Measurements from ENCODE around the gene NID2. TPM values are rescaled to one million over a fixed set of nuclear protein-coding genes. Genes with fewer than 3 reads are reported as not detected.

The NID2 gene
- total and polyA plus RNA-seq, 2 experiments from 2014 or later = 52.8 to 65.7 TPM

DNA sequence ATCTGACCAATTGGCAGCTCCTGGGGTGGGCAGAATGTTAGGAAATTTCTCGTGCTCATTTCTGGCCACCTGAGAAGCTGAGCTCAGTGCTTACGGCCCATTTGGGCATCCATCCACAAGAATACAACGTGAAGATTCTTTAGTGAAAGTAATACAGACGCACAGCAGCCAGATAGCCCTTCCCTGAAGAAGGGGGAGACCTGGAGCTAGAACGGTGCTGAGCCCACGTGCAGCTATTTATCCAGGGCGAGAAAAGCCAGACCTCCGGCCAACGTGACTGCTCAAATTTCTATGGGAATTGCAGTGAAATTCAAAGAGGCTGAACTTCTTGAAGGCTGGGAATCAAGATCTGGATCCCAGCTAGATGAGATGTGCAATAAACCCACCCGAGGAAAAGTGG, 20.7 kb downstream of the NID2 start:
- WGBS (ENCODE audit: low lambda C conversion rate, missing lambda C conversion rate) = 70% methylated on average over 10 of the region's 10 CpGs
- Histone ChIP-seq H3K4me3 (no peak overlapping the region), H3K9me3 (ENCODE audit: low read depth) (no peaks in the 10 kb centered on the region), H3K79me2 (peaks cover 10% of the 10 kb centered on the region), H3K9me2 (replicated peaks; ENCODE audit: insufficient read depth) (no peaks in the 10 kb centered on the region), H3K27ac (no peak overlapping the region), H3K36me3 (replicated peaks; ENCODE audit: insufficient read depth, low read depth) (no peaks in the 10 kb centered on the region), H3K4me2 (no peak overlapping the region), H3K4me1 (ENCODE audit: insufficient read depth) (peaks cover 31% of the 10 kb centered on the region), H2AFZ (no peak overlapping the region), H3K27me3 (no peaks in the 10 kb centered on the region), H4K20me1 (ENCODE audit: insufficient read depth, poor library complexity, severe bottlenecking) (no peaks in the 10 kb centered on the region)
- TF ChIP-seq EZH2 (IDR thresholded peaks at IDR 0.05; ENCODE audit: borderline replicate concordance) (no peak), EZH2phosphoT487 (IDR thresholded peaks at IDR 0.05; ENCODE audit: low read depth, severe bottlenecking, unreplicated experiment) (no peak), CTCF (IDR thresholded peaks at IDR 0.05; ENCODE audit: poor library complexity) (no peak)
- DNase-seq (ENCODE audit: low spot score) = no peak

GRCh38 chr14:52046376-52046917, 22.4 kb downstream of the NID2 start:
- no peak for DNase-seq (ENCODE audit: low spot score)
- 32% methylated on average over 2 of the region's 2 CpGs for WGBS (ENCODE audit: low lambda C conversion rate, missing lambda C conversion rate)
- no peak overlapping the region for H3K4me2 ChIP-seq
- no peaks in the 10 kb centered on the region for H4K20me1 ChIP-seq (ENCODE audit: insufficient read depth, poor library complexity, severe bottlenecking)
- TF ChIP-seq EZH2phosphoT487 (IDR thresholded peaks at IDR 0.05; ENCODE audit: low read depth, severe bottlenecking, unreplicated experiment) (no peak), EZH2 (IDR thresholded peaks at IDR 0.05; ENCODE audit: borderline replicate concordance) (no peak), CTCF (IDR thresholded peaks at IDR 0.05; ENCODE audit: poor library complexity) (no peak)
- H3K36me3 ChIP-seq (replicated peaks; ENCODE audit: insufficient read depth, low read depth) = no peaks in the 10 kb centered on the region
- no peak overlapping the region for H3K4me3 ChIP-seq
- H3K27ac ChIP-seq = no peak overlapping the region
- H3K4me1 ChIP-seq (ENCODE audit: insufficient read depth) = peaks cover 17% of the 10 kb centered on the region
- H3K27me3 ChIP-seq = no peaks in the 10 kb centered on the region
- H3K9me2 ChIP-seq (replicated peaks; ENCODE audit: insufficient read depth) = no peaks in the 10 kb centered on the region
- H3K9me3 ChIP-seq (ENCODE audit: low read depth) = no peaks in the 10 kb centered on the region
- H3K79me2 ChIP-seq = peaks cover 10% of the 10 kb centered on the region
- H2AFZ ChIP-seq = no peak overlapping the region

GRCh38 chr14:52044791-52045522, 23.9 kb downstream of the NID2 start:
- 90% methylated on average over 11 of the region's 11 CpGs for WGBS (ENCODE audit: low lambda C conversion rate, missing lambda C conversion rate)
- Histone ChIP-seq H3K4me1 (ENCODE audit: insufficient read depth) (peaks cover 5% of the 10 kb centered on the region), H3K27me3 (no peaks in the 10 kb centered on the region), H3K4me3 (no peak overlapping the region), H3K4me2 (no peak overlapping the region), H3K9me2 (replicated peaks; ENCODE audit: insufficient read depth) (no peaks in the 10 kb centered on the region), H3K9me3 (ENCODE audit: low read depth) (no peaks in the 10 kb centered on the region), H3K79me2 (peaks cover 6% of the 10 kb centered on the region), H3K27ac (peak overlapping the region; percentile 22), H4K20me1 (ENCODE audit: insufficient read depth, poor library complexity, severe bottlenecking) (no peaks in the 10 kb centered on the region), H3K36me3 (replicated peaks; ENCODE audit: insufficient read depth, low read depth) (no peaks in the 10 kb centered on the region), H2AFZ (no peak overlapping the region)
- DNase-seq (ENCODE audit: low spot score) = no peak
- TF ChIP-seq EZH2 (IDR thresholded peaks at IDR 0.05; ENCODE audit: borderline replicate concordance) = no peak
- TF ChIP-seq EZH2phosphoT487 (IDR thresholded peaks at IDR 0.05; ENCODE audit: low read depth, severe bottlenecking, unreplicated experiment) = no peak
- TF ChIP-seq CTCF (IDR thresholded peaks at IDR 0.05; ENCODE audit: poor library complexity) = no peak
